DOHH2 (cell line): ENCODE data around the gene GRID2.

ENCODE experiments used
- H3F3A ChIP-seq: fragments of 200-600 bp; sonication (generic), shearing (Covaris generic); 2 replicates; pipeline ENCODE4 v1.6.0; 2016; ENCODE audit warnings: antibody characterized with exemption, mild to moderate bottlenecking; ENCODE audit not compliant: control insufficient read depth, insufficient read depth
- H3K27ac ChIP-seq: fragments of 200-600 bp; sonication (generic); 2 replicates; pipeline ENCODE4 v1.5.1; 2014; ENCODE audit warnings: low read depth, mild to moderate bottlenecking, low read length, moderate library complexity
- H3K27me3 ChIP-seq: fragments of 200-600 bp; sonication (generic); 2 replicates; pipeline ENCODE4 v1.6.1; 2014; ENCODE audit warnings: mild to moderate bottlenecking, low read length, mixed read lengths; ENCODE audit not compliant: control insufficient read depth
- H3K36me3 ChIP-seq: fragments of 200-600 bp; sonication (generic); 2 replicates; pipeline ENCODE4 v1.6.1; 2014; ENCODE audit warnings: mild to moderate bottlenecking, low read length, moderate library complexity, mixed read lengths; ENCODE audit not compliant: control insufficient read depth
- H3K4me1 ChIP-seq: fragments of 200-600 bp; sonication (generic); 2 replicates; pipeline ENCODE4 v1.6.1; 2014; ENCODE audit warnings: mild to moderate bottlenecking, low read length, mixed read lengths; ENCODE audit not compliant: control insufficient read depth
- H3K4me2 ChIP-seq: fragments of 200-600 bp; sonication (generic); 2 replicates; pipeline ENCODE4 v1.6.0; 2014; ENCODE audit warnings: mild to moderate bottlenecking, low read length, moderate library complexity
- H3K4me3 ChIP-seq: fragments of 200-600 bp; sonication (generic); 2 replicates; pipeline ENCODE4 v1.5.1; 2014; ENCODE audit warnings: mild to moderate bottlenecking, low read length, mixed read lengths
- H3K79me2 ChIP-seq: fragments of 200-600 bp; sonication (generic); 2 replicates; pipeline ENCODE4 v1.6.1; 2014; ENCODE audit warnings: mild to moderate bottlenecking, low read length, mixed read lengths; ENCODE audit not compliant: control insufficient read depth
- H3K9me2 ChIP-seq: fragments of 200-600 bp; sonication (generic); replicated peaks from 2 replicates; pipeline ENCODE4 v1.6.1; 2014; ENCODE audit warnings: mild to moderate bottlenecking, low read length, mixed read lengths; ENCODE audit not compliant: control insufficient read depth
- H3K9me3 ChIP-seq: fragments of 200-600 bp; sonication (generic); 2 replicates; pipeline ENCODE4 v1.6.1; 2014; ENCODE audit warnings: antibody characterized with exemption, low read length, mixed read lengths; ENCODE audit not compliant: control insufficient read depth, insufficient read depth
- H4K20me1 ChIP-seq: fragments of 200-600 bp; sonication (generic); 2 replicates; pipeline ENCODE4 v1.6.0; 2014; ENCODE audit warnings: low read depth, mild to moderate bottlenecking, antibody characterized with exemption, low read length, moderate library complexity; ENCODE audit not compliant: control insufficient read depth, insufficient read depth
- EZH2phosphoT487 ChIP-seq: fragments of 200-600 bp; sonication (generic); IDR thresholded peaks from 2 replicates; pipeline ENCODE4 v1.6.1; 2017; ENCODE audit warnings: borderline replicate concordance, mild to moderate bottlenecking, antibody characterized with exemption, low read length, moderate library complexity, mixed read lengths
- TF ChIP-seq, protein P1 (sequence below): fragments of 200-600 bp; sonication (generic); IDR thresholded peaks from one replicate; pipeline ENCODE4 v1.5.1; 2014; ENCODE audit warnings: antibody characterized with exemption, mild to moderate bottlenecking, low read depth, low read length; ENCODE audit not compliant: poor library complexity, severe bottlenecking

Gene GRID2

DNA sequence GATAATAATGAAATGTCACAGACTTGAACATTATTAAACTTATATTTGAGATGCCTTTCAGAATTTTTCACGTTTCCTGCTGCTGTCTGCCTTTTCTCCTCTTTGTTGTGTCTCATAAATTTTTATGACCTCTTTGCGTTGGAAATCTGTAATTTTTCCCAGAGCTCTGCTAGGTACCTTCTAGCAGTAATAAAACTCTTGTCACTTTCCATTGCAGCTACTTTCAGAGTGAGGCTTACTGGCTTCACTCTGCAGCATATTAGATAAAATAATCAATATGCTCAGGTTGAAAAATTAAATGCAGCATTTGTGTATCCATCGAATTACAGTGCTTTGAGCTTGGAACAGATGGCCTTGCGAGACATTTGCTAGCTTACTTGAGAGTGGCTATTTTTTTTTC lies 689.0 kb downstream of the GRID2 start:
- Histone ChIP-seq H3K27me3 (no peaks in the 10 kb centered on the region), H3K4me1 (no peaks in the 10 kb centered on the region), H3K27ac (no peak overlapping the region), H3K36me3 (no peaks in the 10 kb centered on the region), H3K4me3 (no peak overlapping the region), H3K79me2 (no peaks in the 10 kb centered on the region), H4K20me1 (no peaks in the 10 kb centered on the region), H3K9me3 (no peaks in the 10 kb centered on the region), H3K4me2 (no peak overlapping the region), H3F3A (no peaks in the 10 kb centered on the region), H3K9me2 (no peaks in the 10 kb centered on the region)
- TF ChIP-seq, protein P1, sequence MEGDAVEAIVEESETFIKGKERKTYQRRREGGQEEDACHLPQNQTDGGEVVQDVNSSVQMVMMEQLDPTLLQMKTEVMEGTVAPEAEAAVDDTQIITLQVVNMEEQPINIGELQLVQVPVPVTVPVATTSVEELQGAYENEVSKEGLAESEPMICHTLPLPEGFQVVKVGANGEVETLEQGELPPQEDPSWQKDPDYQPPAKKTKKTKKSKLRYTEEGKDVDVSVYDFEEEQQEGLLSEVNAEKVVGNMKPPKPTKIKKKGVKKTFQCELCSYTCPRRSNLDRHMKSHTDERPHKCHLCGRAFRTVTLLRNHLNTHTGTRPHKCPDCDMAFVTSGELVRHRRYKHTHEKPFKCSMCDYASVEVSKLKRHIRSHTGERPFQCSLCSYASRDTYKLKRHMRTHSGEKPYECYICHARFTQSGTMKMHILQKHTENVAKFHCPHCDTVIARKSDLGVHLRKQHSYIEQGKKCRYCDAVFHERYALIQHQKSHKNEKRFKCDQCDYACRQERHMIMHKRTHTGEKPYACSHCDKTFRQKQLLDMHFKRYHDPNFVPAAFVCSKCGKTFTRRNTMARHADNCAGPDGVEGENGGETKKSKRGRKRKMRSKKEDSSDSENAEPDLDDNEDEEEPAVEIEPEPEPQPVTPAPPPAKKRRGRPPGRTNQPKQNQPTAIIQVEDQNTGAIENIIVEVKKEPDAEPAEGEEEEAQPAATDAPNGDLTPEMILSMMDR: no peak
- no peak for TF ChIP-seq EZH2phosphoT487

- Histone ChIP-seq H3K9me3 (no peaks in the 10 kb centered on the region), H3K9me2 (no peaks in the 10 kb centered on the region), H4K20me1 (no peaks in the 10 kb centered on the region), H3K36me3 (no peaks in the 10 kb centered on the region), H3K79me2 (no peaks in the 10 kb centered on the region), H3K4me1 (no peaks in the 10 kb centered on the region), H3K4me2 (no peak overlapping the region), H3K27ac (no peak overlapping the region), H3K27me3 (no peaks in the 10 kb centered on the region), H3K4me3 (no peak overlapping the region), H3F3A (no peaks in the 10 kb centered on the region)
- TF ChIP-seq, protein P1: no peak
- no peak for TF ChIP-seq EZH2phosphoT487
Observed at GRCh38 chr4:92994727-92995126, 691.0 kb downstream of the GRID2 start.

DNA sequence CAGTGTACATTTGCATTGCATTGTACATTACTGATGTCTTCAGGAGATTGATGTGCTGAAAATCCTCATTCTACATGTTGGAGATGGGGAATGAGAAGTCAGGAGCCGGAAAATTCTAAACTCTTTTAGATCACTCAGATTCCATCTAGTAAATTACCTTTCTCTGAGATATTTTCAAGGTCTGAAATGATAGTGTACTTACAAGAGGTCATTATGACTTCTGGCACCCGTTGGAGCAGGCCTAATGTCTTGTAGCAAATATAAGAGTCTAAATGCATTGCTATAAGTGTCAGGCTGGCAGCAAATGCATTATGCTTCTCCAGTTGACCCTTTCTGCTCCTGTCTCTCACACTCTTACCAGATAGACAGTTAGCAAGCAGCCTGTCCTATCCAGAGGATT lies 692.8 kb downstream of the GRID2 start:
- no peaks in the 10 kb centered on the region for H3K79me2 ChIP-seq
- H3K27ac ChIP-seq: no peak overlapping the region

More for the DNA sequence above, 692.8 kb downstream of the GRID2 start:
- Histone ChIP-seq H3K4me2 (no peak overlapping the region), H3F3A (no peaks in the 10 kb centered on the region), H3K27me3 (no peaks in the 10 kb centered on the region), H3K36me3 (no peaks in the 10 kb centered on the region), H3K4me1 (no peaks in the 10 kb centered on the region), H3K9me3 (no peaks in the 10 kb centered on the region), H4K20me1 (no peaks in the 10 kb centered on the region), H3K9me2 (no peaks in the 10 kb centered on the region), H3K4me3 (no peak overlapping the region)
- no peak for TF ChIP-seq EZH2phosphoT487
- TF ChIP-seq, protein P1: no peak
